ENCODE measurements around the gene S100A12.
"Not testable (repeated sequence)": the region's sequence is repeated elsewhere in the genome, so short reads cannot be mapped to it uniquely, and the experiment has no call there.

S100A12 gene

GRCh38 chr1:153375511-153375910, at the start of gene S100A12:
Gene S100A12, minus strand, starts transcription at chr1:153375621. Its CDS starts 1,029 bp downstream, at chr1:153374592.
- no peak within 1 kb of the TSS for H3K27ac ChIP-seq
- TF ChIP-seq CTCF (IDR thresholded peaks at IDR 0.05) = no peak
- peak; percentile 49 for DNase-seq (ENCODE audit: low spot score)
- no peak within 1 kb of the TSS for H3K4me3 ChIP-seq

- no peak overlapping the region for H3K27ac ChIP-seq
- peak; percentile 61 for DNase-seq (ENCODE audit: low spot score)
- no peak overlapping the region for H3K4me3 ChIP-seq
- TF ChIP-seq CTCF (IDR thresholded peaks at IDR 0.05) = no peak
These were observed 47.1 kb upstream of the S100A12 start for GRCh38 chr1:153422450-153423068.

DNA sequence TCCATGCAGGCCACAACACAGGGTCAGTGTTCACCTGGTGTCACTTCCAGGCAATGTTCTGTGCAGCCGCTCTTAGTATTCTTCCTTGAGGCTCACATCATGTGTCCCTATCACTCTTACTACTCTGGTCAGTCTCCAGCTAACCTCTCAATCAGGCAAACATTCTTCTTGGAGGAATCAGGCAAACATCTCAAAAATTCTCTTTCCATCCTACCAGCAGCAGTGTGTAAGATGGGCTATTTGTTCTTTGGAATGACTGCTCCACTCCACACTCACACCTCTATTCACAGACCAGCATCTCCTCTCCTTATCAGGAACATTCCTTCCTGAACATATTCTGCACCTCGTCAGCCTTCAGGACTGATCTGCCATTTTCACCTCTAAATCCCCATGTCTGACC, 44.9 kb upstream of the S100A12 start:
- DNase-seq (ENCODE audit: low spot score) = no peak
- H3K4me3 ChIP-seq = no peak overlapping the region
- no peak for TF ChIP-seq CTCF (IDR thresholded peaks at IDR 0.05)

DNA sequence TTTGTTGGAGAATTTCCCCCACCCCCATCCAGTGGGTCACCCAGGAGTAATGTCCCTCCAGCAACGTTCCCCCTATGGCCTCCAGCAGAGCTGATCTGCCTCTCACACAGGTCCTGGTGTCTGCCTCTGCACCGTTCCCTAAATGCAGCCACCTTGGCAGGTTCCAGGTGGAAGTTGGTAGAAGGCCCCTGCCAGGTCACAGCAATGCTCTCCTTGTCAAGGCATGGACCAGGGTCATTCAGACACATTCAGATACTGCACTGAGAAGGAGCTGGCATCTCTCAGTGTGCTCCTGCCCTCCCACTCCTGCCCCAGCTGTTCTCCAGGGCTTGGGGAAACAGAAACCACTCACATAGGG, 44.0 kb upstream of the S100A12 start:
- peak; percentile 57 for DNase-seq (ENCODE audit: low spot score)
- H3K27ac ChIP-seq, H3K4me3 ChIP-seq: not testable (repeated sequence)

More for the DNA sequence above, 44.9 kb upstream of the S100A12 start:
- H3K27ac ChIP-seq = no peak overlapping the region

DNA sequence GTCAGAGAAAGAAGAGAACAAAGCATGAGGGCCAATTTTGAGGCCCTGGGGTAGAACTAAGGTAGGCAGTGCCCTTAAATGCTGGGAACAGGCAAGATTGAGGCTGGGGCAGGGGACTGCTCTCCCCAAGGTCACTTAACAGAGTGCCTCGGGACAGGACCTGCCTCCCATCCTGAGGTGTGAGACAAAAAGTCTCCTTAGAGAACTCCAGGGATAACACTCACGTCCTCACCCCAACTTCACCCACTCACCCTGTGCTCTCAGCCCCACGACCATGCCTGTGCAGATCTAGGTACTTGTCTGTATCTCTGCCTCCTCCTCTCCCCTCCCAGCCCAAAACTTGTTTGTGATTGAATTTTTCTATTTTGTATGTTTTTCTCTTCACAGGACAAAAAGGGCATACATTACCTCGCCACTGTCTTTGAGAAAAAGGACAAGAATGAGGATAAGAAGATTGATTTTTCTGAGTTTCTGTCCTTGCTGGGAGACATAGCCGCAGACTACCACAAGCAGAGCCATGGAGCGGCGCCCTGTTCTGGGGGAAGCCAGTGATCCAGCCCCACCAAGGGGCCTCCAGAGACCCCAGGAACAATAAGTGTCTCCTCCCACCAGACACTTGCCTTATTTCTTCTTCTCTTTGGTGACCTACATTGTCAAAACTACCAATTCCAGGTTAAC, 43.5 kb upstream of the S100A12 start:
- DNase-seq (ENCODE audit: low spot score) = peak; percentile 28

DNA sequence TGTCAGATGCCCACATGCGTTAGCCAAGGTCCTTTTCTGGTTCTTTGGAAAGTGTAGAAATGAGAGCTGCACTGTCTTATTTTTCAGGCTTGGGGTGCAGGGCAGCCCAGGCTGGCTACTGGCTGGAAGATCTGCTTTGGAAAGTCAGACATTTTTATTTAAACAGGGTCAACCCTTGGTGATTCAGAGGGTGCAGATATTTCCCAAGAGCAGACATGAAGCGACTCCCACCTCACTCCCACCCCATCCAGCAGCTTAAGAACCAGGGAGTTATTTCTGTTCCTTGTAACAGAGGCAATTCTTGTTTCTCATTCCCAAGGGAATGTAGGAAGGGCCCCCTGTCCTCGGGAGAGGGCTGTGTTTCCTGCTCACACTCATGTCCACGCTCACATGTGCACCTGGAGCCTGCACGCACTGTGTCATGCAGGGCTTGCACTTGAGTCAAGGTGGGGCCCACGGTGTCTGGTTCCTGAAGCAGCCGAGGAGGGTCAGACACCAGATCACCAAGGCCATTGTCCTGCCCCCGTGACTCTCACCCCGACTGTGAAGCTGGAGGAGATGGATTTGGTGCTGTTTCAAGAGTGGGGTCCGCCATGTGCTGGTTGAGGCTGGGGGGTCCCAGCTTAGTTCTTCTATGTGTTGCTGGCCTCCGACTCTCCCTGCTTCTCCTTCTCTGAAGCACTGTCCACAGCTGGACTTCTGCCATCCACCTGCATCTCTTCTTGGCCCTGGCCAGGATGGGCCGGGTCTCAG, 41.9 kb upstream of the S100A12 start:
- peak; percentile 16 for DNase-seq (ENCODE audit: low spot score)
- no peak overlapping the region for H3K27ac ChIP-seq
- no peak overlapping the region for H3K4me3 ChIP-seq
- no peak for TF ChIP-seq CTCF (IDR thresholded peaks at IDR 0.05)

More for the DNA sequence above, 43.5 kb upstream of the S100A12 start:
- not testable (repeated sequence) for H3K27ac ChIP-seq, H3K4me3 ChIP-seq

DNA sequence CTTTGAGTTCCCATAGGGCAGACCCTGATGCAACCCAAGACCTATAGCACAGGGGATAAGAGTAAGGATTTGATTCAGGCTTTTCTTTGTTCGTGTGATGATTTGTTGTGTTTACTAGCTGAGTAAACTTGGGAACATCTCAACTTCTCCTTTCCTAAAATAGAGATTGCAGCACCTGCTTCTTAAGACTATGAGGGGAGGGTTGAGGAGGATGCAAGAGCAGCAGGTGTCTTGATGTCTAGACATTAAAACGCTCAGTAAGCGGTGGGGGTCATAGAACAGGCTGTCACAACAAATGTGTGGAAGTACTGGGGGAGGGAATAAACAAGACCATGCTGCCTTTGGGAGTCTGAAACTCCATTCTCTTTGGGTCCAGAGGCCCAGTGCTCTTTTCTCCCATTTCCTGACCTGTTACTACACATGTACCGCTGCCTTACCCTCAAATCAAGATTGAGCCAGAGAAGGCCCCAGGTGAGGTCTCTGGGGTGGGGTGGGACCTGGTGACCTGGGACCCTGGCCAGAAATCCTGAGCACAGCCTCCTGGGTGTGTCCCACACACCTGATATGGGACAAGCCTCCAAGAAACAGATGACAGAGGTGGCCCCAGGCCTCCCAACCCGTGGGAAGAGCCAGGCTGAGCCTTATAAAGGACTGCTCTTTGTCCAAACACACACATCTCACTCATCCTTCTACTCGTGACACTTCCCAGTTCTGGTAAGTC, 40.6 kb upstream of the S100A12 start, which contains the start of gene S100A7A:
Gene S100A7A (plus strand): TSS at position 671 of the 721 bp plus-strand sequence. CDS start 1,563 bp downstream, outside the sequence.
- Histone ChIP-seq H3K27ac (no peak within 1 kb of the TSS), H3K4me3 (no peak within 1 kb of the TSS)
- peak; percentile 43 for DNase-seq (ENCODE audit: low spot score)
- no peak for TF ChIP-seq CTCF (IDR thresholded peaks at IDR 0.05)

DNA sequence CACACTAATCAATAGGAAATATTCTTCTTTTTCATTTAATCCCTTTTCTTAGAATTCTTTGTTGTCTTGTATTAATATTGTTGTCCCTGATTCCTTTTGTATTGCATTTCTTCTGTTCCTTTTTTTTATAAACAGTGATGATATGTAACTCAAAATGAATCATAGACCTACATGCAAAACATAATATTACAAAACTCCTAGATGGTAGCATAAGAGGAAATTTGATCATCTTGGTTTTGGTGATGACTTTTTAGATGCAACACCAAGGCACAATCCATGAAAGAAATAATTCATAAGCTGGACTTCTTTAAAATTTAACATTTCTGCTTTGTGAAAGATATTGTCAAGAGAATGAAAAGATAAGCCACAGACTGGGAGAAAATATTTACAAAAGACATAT, 38.5 kb upstream of the S100A12 start:
- not testable (repeated sequence) for H3K4me3 ChIP-seq; DNase-seq (ENCODE audit: low spot score); H3K27ac ChIP-seq

- H3K4me3 ChIP-seq; H3K27ac ChIP-seq; DNase-seq (ENCODE audit: low spot score): not testable (repeated sequence)
These were observed 31.9 kb upstream of the S100A12 start for GRCh38 chr1:153407274-153407673.

- H3K4me3 ChIP-seq, H3K27ac ChIP-seq: not testable (repeated sequence)
- DNase-seq (ENCODE audit: low spot score) = peak; percentile 40
These were observed 30.6 kb upstream of the S100A12 start for GRCh38 chr1:153405825-153406599.
